NCI-H2227 (cell line): ENCODE data around the gene FCGR3B.
"Not testable (repeated sequence)": the region's sequence is repeated elsewhere in the genome, so short reads cannot be mapped to it uniquely, and the experiment has no call there.

Source experiments
- DNase-seq: peaks from one replicate; lab custom pipeline; 2025; ENCODE audit not compliant: unreplicated experiment; lab: John Stamatoyannopoulos, UW

FCGR3B gene

GRCh38 chr1:161631076-161631475 is at the start of gene FCGR3B:
Gene FCGR3B, minus strand, starts transcription at chr1:161631176. Its CDS starts 82 bp downstream, at chr1:161631094.
- no peak for DNase-seq

GRCh38 chr1:161678500-161678899 is 47.5 kb upstream of the FCGR3B start:
- DNase-seq, result no peak

GRCh38 chr1:161676958-161677689 is 46.1 kb upstream of the FCGR3B start:
- DNase-seq, result no peak

GRCh38 chr1:161676441-161676840 is 45.5 kb upstream of the FCGR3B start:
- no peak for DNase-seq

- not testable (repeated sequence) for DNase-seq
Observed at GRCh38 chr1:161674908-161675307, 43.9 kb upstream of the FCGR3B start.

- not testable (repeated sequence) for DNase-seq
Observed at GRCh38 chr1:161674447-161674846, 43.5 kb upstream of the FCGR3B start.

- not testable (repeated sequence) for DNase-seq
Observed at GRCh38 chr1:161673437-161673836, 42.5 kb upstream of the FCGR3B start.

- DNase-seq, result not testable (repeated sequence)
Observed at GRCh38 chr1:161671045-161672020, 40.4 kb upstream of the FCGR3B start.

GRCh38 chr1:161664689-161665088 is 33.7 kb upstream of the FCGR3B start:
- DNase-seq, result not testable (repeated sequence)

GRCh38 chr1:161663569-161663968 is 32.6 kb upstream of the FCGR3B start:
- DNase-seq, result not testable (repeated sequence)

GRCh38 chr1:161662684-161663339 is 31.8 kb upstream of the FCGR3B start, which contains the start of gene FCGR2B:
Gene FCGR2B, plus strand, starts transcription at chr1:161663143. Its CDS starts 99 bp downstream, at chr1:161663242.
- DNase-seq, result not testable (repeated sequence)

- DNase-seq, result not testable (repeated sequence)
Observed at GRCh38 chr1:161661660-161662311, 30.8 kb upstream of the FCGR3B start.

GRCh38 chr1:161658524-161658923 is 27.5 kb upstream of the FCGR3B start:
- not testable (repeated sequence) for DNase-seq

GRCh38 chr1:161653971-161654370 is 23.0 kb upstream of the FCGR3B start:
- DNase-seq, result peak; percentile 26

GRCh38 chr1:161653541-161653940 is 22.6 kb upstream of the FCGR3B start:
- not testable (repeated sequence) for DNase-seq

- peak; percentile 31 for DNase-seq
Observed at GRCh38 chr1:161647507-161648360, 16.8 kb upstream of the FCGR3B start.

- DNase-seq, result not testable (repeated sequence)
Observed at GRCh38 chr1:161644855-161645254, 13.9 kb upstream of the FCGR3B start.

GRCh38 chr1:161643481-161644208 is 12.7 kb upstream of the FCGR3B start:
- DNase-seq, result not testable (repeated sequence)

- DNase-seq, result not testable (repeated sequence)
Observed at GRCh38 chr1:161642697-161643096, 11.7 kb upstream of the FCGR3B start.
